Gastrocnemius medialis (tissue), 4 donors: ENCODE results near the gene C2orf76. TPM values are rescaled to one million over a fixed set of nuclear protein-coding genes. Genes with fewer than 3 reads are reported as not detected.

Experiments
- ATAC-seq, 2 donors: fragments of 150-250 bp; one replicate each; pipeline ENCODE4 v1.9.1; 2016
- DNase-seq, 2 donors: peaks; one replicate each; pipeline ENCODE4 v3.0.0-alpha.2; 2019
- H3K27ac ChIP-seq, 4 donors: fragments of 200-600 bp; sonication (generic); 1 replicate in 1 of 4; 2 replicates in 3 of 4; pipeline ENCODE4 v1.5.1; 2016 to 2018; ENCODE audit warnings: mild to moderate bottlenecking in 2 of 4, moderate library complexity in 1 of 4
- H3K27me3 ChIP-seq, 3 donors: fragments of 200-600 bp; sonication (generic) in 2 of 3; 1 replicate in 1 of 3; 2 replicates in 2 of 3; pipeline versions ENCODE4 v1.5.1 to v1.6.0; 2016 to 2019; ENCODE audit warnings: mild to moderate bottlenecking in 1 of 3, moderate library complexity in 1 of 3
- H3K36me3 ChIP-seq, 2 donors: fragments of 200-600 bp; sonication (generic) in 1 of 2; one replicate each; pipeline ENCODE4 v1.5.1; 2017 to 2018
- H3K4me1 ChIP-seq, 2 donors: fragments of 200-600 bp; sonication (generic) in 1 of 2; one replicate each; pipeline ENCODE4 v1.5.1; 2016 to 2017; ENCODE audit warnings: mild to moderate bottlenecking in 2 of 2
- H3K4me3 ChIP-seq, 4 donors: fragments of 200-600 bp; sonication (generic) in 3 of 4; 1 replicate in 1 of 4; 2 replicates in 3 of 4; pipeline ENCODE4 v1.5.1; 2016 to 2019; ENCODE audit warnings: mild to moderate bottlenecking in 2 of 4
- H3K9me3 ChIP-seq, 3 donors: fragments of 200-600 bp; sonication (generic) in 2 of 3; 1 replicate in 1 of 3; 2 replicates in 2 of 3; pipeline ENCODE4 v1.5.1; 2016 to 2019
- CTCF ChIP-seq, 5 experiments: fragments of 450-650 bp in 3 of 5; fragments of 200-600 bp in 2 of 5; sonication (generic) in 2 of 5; IDR thresholded peaks in 4 of 5; conservative IDR thresholded peaks in 1 of 5; 1 replicate in 4 of 5; 2 replicates in 1 of 5; pipeline ENCODE4 v1.5.1; 2016 to 2019; ENCODE audit warnings: antibody characterized with exemption in 5 of 5, mild to moderate bottlenecking in 3 of 5, moderate library complexity in 3 of 5
- POLR2A ChIP-seq, 2 donors: fragments of 450-650 bp; IDR thresholded peaks; one replicate each; pipeline ENCODE4 v1.6.1; 2017; ENCODE audit warnings: antibody characterized with exemption in 2 of 2, mild to moderate bottlenecking in 2 of 2, moderate library complexity in 2 of 2
- in situ Hi-C, 4 donors: fragments of 200-750 bp; cut with MboI; loops; one replicate each; pipeline versions ENCODE4 v1.15.0 to v1.8.0; 2017; ENCODE audit warnings: low sequenced_read_pairs in 4 of 4
- intact Hi-C: fragments of 100-400 bp; cut with DNase I; formaldehyde crosslinking; loops from one replicate; pipeline ENCODE4 v1.15.1; 2023; ENCODE audit warnings: low total_unique reads
- total RNA-seq, 4 donors: library from RNA; depleted of rRNA; stranded (reverse); fragments of >200 nt; gene quantifications; one replicate each; pipeline versions ENCODE4 v1.1.0 to v1.2.3, GENCODE V29; 2016

C2orf76 gene
- total RNA-seq, 4 donors from 2014 or later: 0.61 to 5.9 (median 2.6) TPM; not detected in 1

- Histone ChIP-seq H3K36me3 (no peaks in the 10 kb centered on the region), H3K4me3 (no peak overlapping the region), H3K27ac (no peak overlapping the region), H3K9me3 (no peaks in the 10 kb centered on the region), H3K4me1 (peaks cover 0 to 8% of the 10 kb centered on the region in 2 donors), H3K27me3 (no peaks in the 10 kb centered on the region)
- intact Hi-C loops: no loop called here
- no peak for TF ChIP-seq POLR2A (IDR thresholded peaks at IDR 0.05)
- no peak for TF ChIP-seq CTCF (IDR thresholded peaks at IDR 0.05 in 4 of 5, conservative IDR thresholded peaks at IDR 0.05 in 1 of 5)
- in situ Hi-C loops: no loop called here
- DNase-seq (no peak), ATAC-seq (peak in 1 of 2 donors; percentile 57)
Observed at GRCh38 chr2:119383410-119384140, 16.9 kb upstream of the C2orf76 start.

- ATAC-seq: no peak
- intact Hi-C loops (no loop called here), in situ Hi-C loops (no loop called here)
- H3K4me3 ChIP-seq: no peak overlapping the region
- peaks cover 0 to 7% of the 10 kb centered on the region in 2 donors for H3K36me3 ChIP-seq
- no peak for DNase-seq
- no peaks in the 10 kb centered on the region for H3K9me3 ChIP-seq
- H3K4me1 ChIP-seq: no peaks in the 10 kb centered on the region
- TF ChIP-seq POLR2A (IDR thresholded peaks at IDR 0.05): no peak
- TF ChIP-seq CTCF (IDR thresholded peaks at IDR 0.05 in 4 of 5, conservative IDR thresholded peaks at IDR 0.05 in 1 of 5): no peak
- H3K27me3 ChIP-seq: no peaks in the 10 kb centered on the region
- no peak overlapping the region for H3K27ac ChIP-seq
Observed at GRCh38 chr2:119378566-119378965, 11.9 kb upstream of the C2orf76 start.

- TF ChIP-seq CTCF (IDR thresholded peaks at IDR 0.05 in 4 of 5, conservative IDR thresholded peaks at IDR 0.05 in 1 of 5) (no peak), POLR2A (IDR thresholded peaks at IDR 0.05) (no peak)
- Histone ChIP-seq H3K4me1 (no peaks in the 10 kb centered on the region), H3K9me3 (no peaks in the 10 kb centered on the region), H3K4me3 (no peak overlapping the region), H3K27ac (no peak overlapping the region), H3K27me3 (no peaks in the 10 kb centered on the region), H3K36me3 (peaks cover 0 to 13% of the 10 kb centered on the region in 2 donors)
- ATAC-seq: no peak
- intact Hi-C loops: no loop called here
- in situ Hi-C loops: no loop called here
- no peak for DNase-seq
Observed at GRCh38 chr2:119377993-119378345, 11.3 kb upstream of the C2orf76 start.

GRCh38 chr2:119377294-119377992 lies 10.8 kb upstream of the C2orf76 start:
- Histone ChIP-seq H3K36me3 (peaks cover 0 to 18% of the 10 kb centered on the region in 2 donors), H3K4me3 (no peak overlapping the region), H3K4me1 (no peaks in the 10 kb centered on the region), H3K9me3 (no peaks in the 10 kb centered on the region), H3K27ac (no peak overlapping the region), H3K27me3 (no peaks in the 10 kb centered on the region)
- no peak for DNase-seq
- no peak for TF ChIP-seq CTCF (IDR thresholded peaks at IDR 0.05 in 4 of 5, conservative IDR thresholded peaks at IDR 0.05 in 1 of 5)
- TF ChIP-seq POLR2A (IDR thresholded peaks at IDR 0.05): no peak
- in situ Hi-C loops: no loop called here
- ATAC-seq: no peak
- intact Hi-C loops: no loop called here
